ENCODE results near the gene FGF2. TPM values are rescaled to one million over a fixed set of nuclear protein-coding genes. Genes with fewer than 3 reads are reported as not detected.

Gene FGF2
- total RNA-seq, 1 donor from 2014 or later: 20.8 TPM

- Histone ChIP-seq H3K27me3 (no peaks in the 10 kb centered on the region), H3K27ac (peak overlapping the region; percentile 50 to 78), H3K4me3 (no peak overlapping the region), H3K4me1 (peaks cover 0 to 46% of the 10 kb centered on the region in 2 donors), H3K9me3 (no peaks in the 10 kb centered on the region), H3K36me3 (no peaks in the 10 kb centered on the region)
- DNase-seq (ENCODE audit: low spot score in 2 of 2): no peak
- intact Hi-C loops (cut with DNase I): loop anchor here (2.0 to 5.0 kb wide), 3 partner anchors 42 to 1202 kb away; partner anchors contain the start of genes ANXA5 and FGF2
- no peak for TF ChIP-seq CTCF (IDR thresholded peaks at IDR 0.05)
Measured at GRCh38 chr4:122899682-122900081, 73.1 kb downstream of the FGF2 start.

- TF ChIP-seq CTCF (IDR thresholded peaks at IDR 0.05): no peak
- no peak for DNase-seq (ENCODE audit: low spot score in 2 of 2)
- no peaks in the 10 kb centered on the region for H3K9me3 ChIP-seq
- H3K27ac ChIP-seq: peak overlapping the region; percentile 50 to 78
- no peaks in the 10 kb centered on the region for H3K27me3 ChIP-seq
- no peaks in the 10 kb centered on the region for H3K36me3 ChIP-seq
- no peak overlapping the region for H3K4me3 ChIP-seq
- intact Hi-C loops (cut with DNase I): loop anchor here (5.0 kb wide), 1 partner anchor 43 kb away; no protein-coding TSS in a partner anchor
- H3K4me1 ChIP-seq: peaks cover 0 to 41% of the 10 kb centered on the region in 2 donors
Measured at GRCh38 chr4:122900314-122900713, 73.7 kb downstream of the FGF2 start.

- intact Hi-C loops (cut with DNase I): loop anchor here (5.0 kb wide), 1 partner anchor 44 kb away; no protein-coding TSS in a partner anchor
- H3K9me3 ChIP-seq: no peaks in the 10 kb centered on the region
- no peak overlapping the region for H3K4me3 ChIP-seq
- no peaks in the 10 kb centered on the region for H3K27me3 ChIP-seq
- DNase-seq (ENCODE audit: low spot score in 2 of 2): no peak
- no peaks in the 10 kb centered on the region for H3K36me3 ChIP-seq
- TF ChIP-seq CTCF (IDR thresholded peaks at IDR 0.05): no peak
- H3K4me1 ChIP-seq: peaks cover 0 to 32% of the 10 kb centered on the region in 2 donors
- H3K27ac ChIP-seq: peak overlapping the region; percentile 50 to 78
Measured at GRCh38 chr4:122901247-122902010, 74.8 kb downstream of the FGF2 start.

- intact Hi-C loops (cut with DNase I): loop anchor here (5.0 kb wide), 1 partner anchor 47 kb away; no protein-coding TSS in a partner anchor
- DNase-seq (ENCODE audit: low spot score in 2 of 2): no peak
- Histone ChIP-seq H3K4me3 (no peak overlapping the region), H3K9me3 (no peaks in the 10 kb centered on the region), H3K4me1 (peaks cover 0 to 18% of the 10 kb centered on the region in 2 donors), H3K27ac (no peak overlapping the region), H3K36me3 (no peaks in the 10 kb centered on the region), H3K27me3 (no peaks in the 10 kb centered on the region)
- TF ChIP-seq CTCF (IDR thresholded peaks at IDR 0.05): no peak
Measured at GRCh38 chr4:122903766-122904288, 77.2 kb downstream of the FGF2 start.

GRCh38 chr4:122906859-122907305 lies 80.3 kb downstream of the FGF2 start:
- no peaks in the 10 kb centered on the region for H3K4me1 ChIP-seq
- intact Hi-C loops (cut with DNase I): no loop called here
- no peak overlapping the region for H3K27ac ChIP-seq
- no peaks in the 10 kb centered on the region for H3K9me3 ChIP-seq
- H3K36me3 ChIP-seq: no peaks in the 10 kb centered on the region
- no peaks in the 10 kb centered on the region for H3K27me3 ChIP-seq
- no peak for DNase-seq (ENCODE audit: low spot score in 2 of 2)
- H3K4me3 ChIP-seq: no peak overlapping the region
- TF ChIP-seq CTCF (IDR thresholded peaks at IDR 0.05): no peak
